GM12873 (cell line): ENCODE data around the gene TMEM151B.
A peak's percentile ranks its signal among the peaks of the same experiment; 100 is the strongest.

Source experiments
- TF ChIP-seq, protein P1 (sequence below): IDR thresholded peaks from 2 replicates; pipeline ENCODE4 v1.5.1; 2012; ENCODE audit warnings: low read depth, mild to moderate bottlenecking, moderate library complexity, low read length, control low read depth; ENCODE audit not compliant: insufficient read depth; ENCODE audit errors: missing control alignments

Gene TMEM151B

DNA sequence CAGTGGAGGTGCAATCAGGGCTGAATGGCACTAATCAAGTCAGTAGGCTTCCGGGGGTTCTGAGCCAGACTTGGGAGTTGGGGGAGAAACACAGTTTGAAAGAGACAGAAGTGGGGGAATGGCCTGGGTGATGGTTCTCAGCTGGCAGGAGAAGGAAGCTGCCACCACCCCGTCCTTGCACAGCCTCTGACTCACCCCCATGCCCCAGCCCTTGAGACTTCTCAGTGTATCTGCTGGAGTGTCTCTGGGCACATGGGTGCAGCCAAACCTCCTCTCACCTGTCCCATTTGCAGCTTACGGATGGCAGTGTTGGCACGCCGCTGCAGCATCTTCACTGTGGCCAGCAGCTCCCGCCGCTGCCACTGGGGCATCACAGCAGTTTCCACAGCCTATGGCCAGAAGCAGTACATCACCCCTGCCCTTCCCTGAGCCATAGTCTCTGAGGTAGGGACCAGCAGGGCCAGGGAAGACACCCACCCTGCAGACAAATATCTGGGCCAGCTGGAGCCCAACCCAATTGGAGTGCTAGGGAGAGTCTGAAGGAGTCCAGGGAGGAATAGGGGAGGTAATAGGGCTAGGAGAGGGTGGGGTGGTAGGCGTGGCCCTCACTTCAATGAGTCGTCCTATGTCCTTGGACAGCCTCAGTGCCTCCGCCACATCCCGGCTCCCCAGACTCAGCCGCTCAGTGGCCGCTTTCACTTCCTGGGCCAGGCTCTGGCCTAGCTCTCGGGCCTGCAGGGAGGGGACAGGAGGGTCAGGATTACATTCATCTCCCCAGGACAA is 31.7 kb downstream of the TMEM151B start:
- TF ChIP-seq, protein P1, sequence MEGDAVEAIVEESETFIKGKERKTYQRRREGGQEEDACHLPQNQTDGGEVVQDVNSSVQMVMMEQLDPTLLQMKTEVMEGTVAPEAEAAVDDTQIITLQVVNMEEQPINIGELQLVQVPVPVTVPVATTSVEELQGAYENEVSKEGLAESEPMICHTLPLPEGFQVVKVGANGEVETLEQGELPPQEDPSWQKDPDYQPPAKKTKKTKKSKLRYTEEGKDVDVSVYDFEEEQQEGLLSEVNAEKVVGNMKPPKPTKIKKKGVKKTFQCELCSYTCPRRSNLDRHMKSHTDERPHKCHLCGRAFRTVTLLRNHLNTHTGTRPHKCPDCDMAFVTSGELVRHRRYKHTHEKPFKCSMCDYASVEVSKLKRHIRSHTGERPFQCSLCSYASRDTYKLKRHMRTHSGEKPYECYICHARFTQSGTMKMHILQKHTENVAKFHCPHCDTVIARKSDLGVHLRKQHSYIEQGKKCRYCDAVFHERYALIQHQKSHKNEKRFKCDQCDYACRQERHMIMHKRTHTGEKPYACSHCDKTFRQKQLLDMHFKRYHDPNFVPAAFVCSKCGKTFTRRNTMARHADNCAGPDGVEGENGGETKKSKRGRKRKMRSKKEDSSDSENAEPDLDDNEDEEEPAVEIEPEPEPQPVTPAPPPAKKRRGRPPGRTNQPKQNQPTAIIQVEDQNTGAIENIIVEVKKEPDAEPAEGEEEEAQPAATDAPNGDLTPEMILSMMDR, result no peak

DNA sequence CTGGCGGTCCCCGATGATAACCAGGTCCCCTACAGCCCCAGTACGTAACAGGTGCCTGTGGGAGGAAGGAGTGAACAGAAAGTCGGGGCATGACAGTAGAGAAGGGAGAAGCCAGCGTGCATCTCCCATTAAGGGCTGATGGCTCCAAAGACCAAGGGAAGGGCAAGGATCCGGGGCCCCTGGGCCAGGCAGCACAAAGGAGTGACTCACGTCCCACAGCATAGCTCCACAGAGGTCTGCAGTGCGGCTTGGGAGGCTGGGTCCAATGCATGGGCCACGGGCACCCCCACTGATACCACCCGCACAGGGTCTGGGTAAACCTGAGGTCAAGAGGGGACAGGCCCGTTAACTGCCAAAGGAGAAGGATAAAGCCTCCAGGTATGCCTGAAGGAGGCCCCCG is 32.6 kb downstream of the TMEM151B start:
- TF ChIP-seq, protein P1, result no peak

DNA sequence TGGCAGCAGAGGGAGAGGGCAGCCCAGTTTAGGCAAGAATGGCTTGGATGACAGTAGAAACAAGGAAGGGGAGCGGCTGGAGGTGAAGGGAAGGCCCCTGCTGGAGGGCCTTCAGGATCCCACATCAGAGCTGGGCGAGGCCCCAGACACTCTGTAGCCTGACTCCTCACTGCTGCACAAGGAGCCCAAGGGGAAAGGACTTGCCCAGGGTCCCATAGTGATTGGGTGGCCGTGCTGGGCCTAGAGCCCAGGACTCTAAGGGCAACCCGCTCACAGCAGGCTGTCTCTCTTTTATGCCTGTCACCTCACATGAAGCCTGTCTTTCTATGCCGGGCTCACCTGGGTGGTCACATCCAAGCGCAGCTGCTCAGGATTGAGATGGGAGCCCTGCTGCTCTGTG is 33.6 kb downstream of the TMEM151B start:
- TF ChIP-seq, protein P1, result no peak

DNA sequence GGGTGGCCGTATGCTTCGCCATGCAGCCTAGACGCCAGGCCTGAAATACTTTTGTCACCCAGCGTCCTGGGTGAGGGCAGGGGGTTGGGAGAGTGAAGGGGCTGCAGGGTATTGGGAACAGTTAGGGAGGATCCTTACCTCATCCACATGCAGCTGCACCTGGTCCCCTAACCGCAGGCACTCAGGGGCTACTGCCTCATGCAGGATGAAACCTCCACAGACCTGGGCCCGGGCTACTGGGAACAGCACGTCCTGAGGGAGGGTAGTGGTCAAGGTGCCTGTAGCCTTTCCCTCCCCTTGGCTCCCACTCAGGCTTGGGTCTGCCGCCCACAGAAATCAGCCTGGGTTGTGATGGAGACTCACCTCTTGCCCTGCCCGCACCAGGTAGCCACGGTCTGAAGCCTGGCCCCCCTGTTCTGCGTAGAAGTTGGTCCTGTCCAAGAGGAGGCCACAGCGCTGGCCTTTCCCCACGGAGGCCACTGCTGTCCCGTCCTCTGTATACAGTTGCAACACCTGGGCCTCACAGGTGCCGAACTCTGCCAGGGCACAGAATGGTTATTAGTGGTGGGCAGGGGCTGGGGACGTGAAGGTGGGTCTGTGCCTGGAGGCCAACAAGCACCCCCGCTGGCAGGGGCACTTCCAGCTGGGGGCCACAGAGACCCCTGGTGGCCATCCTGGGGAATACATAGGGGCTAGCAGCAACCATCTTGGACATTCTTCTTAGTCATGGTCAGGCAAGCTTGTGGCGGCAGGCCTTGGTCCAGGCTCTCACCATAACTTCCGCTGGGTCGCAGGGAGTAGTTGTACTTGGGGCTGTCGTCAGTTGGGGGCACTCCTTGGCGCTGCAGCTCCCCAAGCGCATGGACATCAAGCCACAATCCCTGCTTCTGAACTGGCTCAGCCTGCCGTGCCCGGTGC is 34.3 kb downstream of the TMEM151B start:
- TF ChIP-seq, protein P1, result peak; percentile 88

DNA sequence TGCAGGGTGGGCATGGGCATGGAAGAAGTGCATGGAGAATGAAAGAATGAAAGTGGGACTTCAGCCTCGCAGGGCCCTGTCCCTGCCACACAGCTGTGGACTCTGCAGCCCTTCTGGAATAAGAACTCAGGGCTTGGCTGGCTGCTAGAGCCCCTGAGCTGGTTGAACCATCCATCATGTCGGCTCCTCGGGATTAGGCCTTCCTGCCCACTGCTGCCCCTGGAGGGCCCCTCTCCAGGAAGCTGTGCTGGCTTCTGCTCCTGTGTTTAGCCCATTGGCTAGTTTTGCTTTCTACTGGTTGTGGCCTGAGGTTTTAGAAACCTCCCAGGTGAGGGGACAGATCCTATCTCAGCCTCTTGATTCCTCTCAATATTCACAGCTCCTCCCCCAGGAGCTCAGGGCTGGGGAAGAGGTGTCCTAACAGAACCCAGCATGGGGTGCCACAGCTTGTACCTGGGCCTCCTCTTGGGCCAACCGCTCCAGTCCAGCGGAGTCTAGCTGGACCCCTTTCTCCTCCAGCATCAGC is 35.0 kb downstream of the TMEM151B start:
- TF ChIP-seq, protein P1, result no peak

DNA sequence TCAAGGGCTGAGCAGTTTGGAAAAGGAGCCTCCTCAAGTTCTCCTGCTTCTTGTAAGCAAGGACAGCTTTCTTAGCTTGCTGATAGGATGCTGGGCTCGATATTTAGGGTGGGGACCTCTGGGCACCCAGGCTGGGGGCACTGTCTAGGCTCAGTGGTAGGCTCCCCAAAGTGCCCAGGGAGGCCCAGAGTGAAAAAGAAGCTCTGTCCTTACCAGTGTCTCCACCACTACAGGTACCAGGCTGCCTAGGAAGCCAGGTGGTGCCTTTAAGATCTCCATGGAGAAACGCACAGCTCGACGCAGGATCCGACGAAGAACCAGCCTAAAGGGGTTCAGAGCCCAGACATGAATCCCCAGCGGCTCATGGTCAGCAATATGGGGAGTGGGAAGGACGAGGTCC is 36.5 kb downstream of the TMEM151B start:
- TF ChIP-seq, protein P1, result no peak

DNA sequence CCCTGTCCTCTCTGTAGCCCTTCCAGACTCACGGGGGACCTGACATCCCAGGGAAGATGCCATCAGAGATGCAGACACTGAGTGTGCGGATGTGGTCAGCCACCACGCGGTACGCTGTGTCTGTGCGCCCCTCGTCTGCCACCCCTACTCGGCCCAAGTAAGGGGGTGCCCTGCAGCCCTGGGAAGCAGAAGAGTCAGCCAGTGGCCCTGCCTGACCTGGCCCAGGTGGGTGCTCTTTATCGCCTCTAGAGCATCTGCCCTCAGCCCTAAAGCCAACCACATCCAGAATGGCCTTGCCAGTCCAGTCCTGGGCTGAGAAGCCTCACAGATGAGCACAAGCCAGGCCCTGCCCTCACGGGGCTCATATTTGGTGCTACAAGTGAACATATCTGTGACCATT is 37.0 kb downstream of the TMEM151B start:
- TF ChIP-seq, protein P1, result no peak
